Karpas-422 (cell line): Measurements from ENCODE around the gene LCNL1. TPM values are rescaled to one million over a fixed set of nuclear protein-coding genes. Genes with fewer than 3 reads are reported as not detected.

ENCODE experiments used
- DNase-seq: peaks from one replicate; pipeline ENCODE4 v3.0.0-alpha.2; 2015
- H2AFZ ChIP-seq: fragments of 200-600 bp; sonication (generic); 2 replicates; pipeline ENCODE4 v1.6.1; 2014; ENCODE audit warnings: antibody characterized with exemption, low read length, mixed read lengths
- H3K27ac ChIP-seq: fragments of 200-600 bp; sonication (generic); 2 replicates; pipeline ENCODE4 v1.5.1; 2014; ENCODE audit warnings: mild to moderate bottlenecking, low read length, moderate library complexity
- H3K27me3 ChIP-seq: fragments of 200-600 bp; sonication (generic); 2 replicates; pipeline ENCODE4 v1.6.1; 2014; ENCODE audit warnings: low read length, mixed read lengths
- H3K36me3 ChIP-seq: fragments of 200-600 bp; sonication (generic); 2 replicates; pipeline ENCODE4 v1.6.1; 2014; ENCODE audit warnings: low read length, mixed read lengths; ENCODE audit not compliant: insufficient read depth
- H3K4me1 ChIP-seq: fragments of 200-600 bp; sonication (generic); 2 replicates; pipeline ENCODE4 v1.6.1; 2014; ENCODE audit warnings: mild to moderate bottlenecking, low read length, mixed read lengths
- H3K4me2 ChIP-seq: fragments of 200-600 bp; sonication (generic); 2 replicates; pipeline ENCODE4 v1.6.1; 2014; ENCODE audit warnings: low read length, low read depth, mild to moderate bottlenecking; ENCODE audit not compliant: poor library complexity, severe bottlenecking
- H3K4me3 ChIP-seq: fragments of 200-600 bp; sonication (generic); 2 replicates; pipeline ENCODE4 v1.5.1; 2014; ENCODE audit warnings: mild to moderate bottlenecking, antibody characterized with exemption, low read length, mixed read lengths
- H3K79me2 ChIP-seq: fragments of 200-600 bp; sonication (generic); 2 replicates; pipeline ENCODE4 v1.6.1; 2014; ENCODE audit warnings: mild to moderate bottlenecking, low read length, mixed read lengths
- H3K9ac ChIP-seq: fragments of 200-600 bp; sonication (generic); 2 replicates; pipeline ENCODE4 v1.6.0; 2014; ENCODE audit warnings: low read length
- H3K9me2 ChIP-seq: fragments of 200-600 bp; sonication (generic), shearing (Covaris generic); replicated peaks from 2 replicates; pipeline ENCODE4 v1.6.0; 2014; ENCODE audit warnings: mild to moderate bottlenecking, low read length, moderate library complexity; ENCODE audit not compliant: insufficient read depth
- H3K9me3 ChIP-seq: fragments of 300-700, 200-600 bp; sonication (generic); 2 replicates; pipeline ENCODE4 v1.6.1; 2014; ENCODE audit warnings: low read length, mixed read lengths
- H4K20me1 ChIP-seq: fragments of 200-600 bp; sonication (generic); 2 replicates; pipeline ENCODE4 v1.6.1; 2014; ENCODE audit warnings: mild to moderate bottlenecking, antibody characterized with exemption, low read length, low read depth; ENCODE audit not compliant: insufficient read depth
- total RNA-seq: library from RNA; depleted of rRNA; stranded (reverse); fragments of >200 nt; shearing (Covaris generic); gene quantifications from 2 replicates; pipeline ENCODE4 v1.2.3, GENCODE V29; 2014; ENCODE audit warnings: low replicate concordance; rRNA removed

The LCNL1 gene
- total RNA-seq = not detected in 2 replicates

GRCh38 chr9:136982232-136983051 is at the start of gene LCNL1:
Gene LCNL1 (plus strand): TSS chr9:136982993. CDS start chr9:136983587, 594 bp downstream.
- no peak within 1 kb of the TSS for H3K4me3 ChIP-seq
- H3K9me3 ChIP-seq = no peaks in the 10 kb centered on the region
- H3K4me1 ChIP-seq = no peaks in the 10 kb centered on the region
- no peaks in the 10 kb centered on the region for H4K20me1 ChIP-seq
- H3K36me3 ChIP-seq = no peaks in the 10 kb centered on the region
- H3K27ac ChIP-seq = no peak within 1 kb of the TSS
- H3K9ac ChIP-seq = no peak within 1 kb of the TSS
- H3K4me2 ChIP-seq = no peak within 1 kb of the TSS
- no peaks in the 10 kb centered on the region for H3K9me2 ChIP-seq
- no peaks in the 10 kb centered on the region for H3K27me3 ChIP-seq
- no peaks in the 10 kb centered on the region for H3K79me2 ChIP-seq
- DNase-seq = no peak
- H2AFZ ChIP-seq = no peak within 1 kb of the TSS

GRCh38 chr9:136934277-136934676 is 48.5 kb upstream of the LCNL1 start:
- no peak overlapping the region for H3K4me2 ChIP-seq

GRCh38 chr9:136935651-136936050 is 47.1 kb upstream of the LCNL1 start:
- no peak overlapping the region for H3K4me2 ChIP-seq
- no peaks in the 10 kb centered on the region for H3K9me2 ChIP-seq
- H3K4me3 ChIP-seq = no peak overlapping the region
- no peaks in the 10 kb centered on the region for H3K4me1 ChIP-seq
- H3K36me3 ChIP-seq = peaks cover 16% of the 10 kb centered on the region
- no peaks in the 10 kb centered on the region for H3K79me2 ChIP-seq
- H3K9ac ChIP-seq = no peak overlapping the region
- no peaks in the 10 kb centered on the region for H3K9me3 ChIP-seq
- H2AFZ ChIP-seq = no peak overlapping the region
- no peak for DNase-seq
- H3K27me3 ChIP-seq = no peaks in the 10 kb centered on the region
- no peaks in the 10 kb centered on the region for H4K20me1 ChIP-seq
- no peak overlapping the region for H3K27ac ChIP-seq

More at GRCh38 chr9:136934277-136934676, 48.5 kb upstream of the LCNL1 start:
- Histone ChIP-seq H3K4me1 (no peaks in the 10 kb centered on the region), H2AFZ (no peak overlapping the region), H3K36me3 (peaks cover 25% of the 10 kb centered on the region), H3K27ac (no peak overlapping the region), H3K27me3 (no peaks in the 10 kb centered on the region), H4K20me1 (no peaks in the 10 kb centered on the region), H3K9me3 (no peaks in the 10 kb centered on the region), H3K79me2 (no peaks in the 10 kb centered on the region), H3K9me2 (no peaks in the 10 kb centered on the region), H3K4me3 (no peak overlapping the region), H3K9ac (no peak overlapping the region)
- no peak for DNase-seq

GRCh38 chr9:136936645-136937170 is 46.1 kb upstream of the LCNL1 start:
- Histone ChIP-seq H3K4me2 (no peak overlapping the region), H3K9ac (no peak overlapping the region), H3K9me3 (no peaks in the 10 kb centered on the region), H3K4me3 (no peak overlapping the region), H3K27me3 (no peaks in the 10 kb centered on the region), H3K9me2 (no peaks in the 10 kb centered on the region), H3K4me1 (no peaks in the 10 kb centered on the region), H3K27ac (no peak overlapping the region), H3K79me2 (no peaks in the 10 kb centered on the region), H2AFZ (no peak overlapping the region), H4K20me1 (no peaks in the 10 kb centered on the region), H3K36me3 (peaks cover 11% of the 10 kb centered on the region)
- no peak for DNase-seq

GRCh38 chr9:136937186-136938001 is 45.4 kb upstream of the LCNL1 start:
- Histone ChIP-seq H3K27ac (no peak overlapping the region), H3K9me2 (no peaks in the 10 kb centered on the region), H3K36me3 (peaks cover 8% of the 10 kb centered on the region; the same call in 1 of the 2 replicates), H3K4me3 (no peak overlapping the region), H4K20me1 (no peaks in the 10 kb centered on the region; the same call in 1 of the 2 replicates), H3K27me3 (no peaks in the 10 kb centered on the region), H3K9me3 (no peaks in the 10 kb centered on the region), H3K79me2 (no peaks in the 10 kb centered on the region), H2AFZ (no peak overlapping the region), H3K4me1 (no peaks in the 10 kb centered on the region), H3K9ac (no peak overlapping the region), H3K4me2 (no peak overlapping the region)
- DNase-seq = no peak

- Histone ChIP-seq H3K9me3 (no peaks in the 10 kb centered on the region), H3K4me2 (no peak overlapping the region), H3K9ac (no peak overlapping the region), H3K36me3 (0 out of 2 replicates have a peak, but pooled peaks cover 3% of the 10 kb centered on the region), H3K79me2 (peaks cover 12% of the 10 kb centered on the region), H3K9me2 (no peaks in the 10 kb centered on the region), H3K27ac (no peak overlapping the region), H3K27me3 (no peaks in the 10 kb centered on the region), H3K4me3 (no peak overlapping the region), H4K20me1 (peaks cover 5% of the 10 kb centered on the region; the same call in 1 of the 2 replicates), H3K4me1 (peaks cover 9% of the 10 kb centered on the region), H2AFZ (no peak overlapping the region)
- DNase-seq = no peak
Observed at GRCh38 chr9:136939431-136939995, 43.3 kb upstream of the LCNL1 start.

- Histone ChIP-seq H3K4me3 (no peak overlapping the region), H2AFZ (no peak overlapping the region), H3K36me3 (0 out of 2 replicates have a peak, but pooled peaks cover 3% of the 10 kb centered on the region), H3K9me2 (no peaks in the 10 kb centered on the region), H3K27me3 (no peaks in the 10 kb centered on the region), H3K9me3 (no peaks in the 10 kb centered on the region), H3K4me2 (no peak overlapping the region), H3K9ac (no peak overlapping the region), H4K20me1 (peaks cover 5% of the 10 kb centered on the region; the same call in 1 of the 2 replicates), H3K27ac (no peak overlapping the region), H3K4me1 (peaks cover 12% of the 10 kb centered on the region), H3K79me2 (peaks cover 12% of the 10 kb centered on the region)
- DNase-seq = no peak
Observed at GRCh38 chr9:136939996-136940525, 42.7 kb upstream of the LCNL1 start.
